Stimulated activated CD4-positive, alpha-beta T cell treated with anti-CD3 and anti-CD28 coated beads, TNF-alpha, amount 100 ng/mL, for 4 hours (primary cell): ENCODE data around the gene ELF1.
A peak's percentile ranks its signal among the peaks of the same experiment; 100 is the strongest.

Source experiments
- DNase-seq, 3 experiments: peaks; one replicate each; pipeline ENCODE4 v3.0.0-alpha.2; 2020; ENCODE audit warnings: low read depth in 3 of 3

The ELF1 gene

GRCh38 chr13:41019011-41019487 lies at the start of gene ELF1:
ELF1 (minus strand) TSS chr13:41019316; CDS start chr13:40982054, 37,262 bp downstream.
- DNase-seq: peak in 2 of 3 experiments; percentile 6 to 38

- DNase-seq: no peak
Measured at GRCh38 chr13:41065078-41065477, 46.0 kb upstream of the ELF1 start.

- DNase-seq: no peak
Measured at GRCh38 chr13:41064493-41064892, 45.4 kb upstream of the ELF1 start.

GRCh38 chr13:41061914-41062837 lies 43.1 kb upstream of the ELF1 start:
- DNase-seq: no peak

- DNase-seq: peak; percentile 70 to 82 (median 82)
Measured at GRCh38 chr13:41061075-41061913, 42.2 kb upstream of the ELF1 start, which contains the start of gene WBP4. WBP4 (plus strand) TSS chr13:41061509; CDS start chr13:41061674, 165 bp downstream.

- DNase-seq: peak; percentile 85 to 88 (median 88)
Measured at GRCh38 chr13:41060724-41061074, 41.6 kb upstream of the ELF1 start.

- peak; percentile 64 to 70 (median 68) for DNase-seq
Measured at GRCh38 chr13:41060082-41060723, 41.1 kb upstream of the ELF1 start.

- no peak for DNase-seq
Measured at GRCh38 chr13:41059456-41060081, 40.5 kb upstream of the ELF1 start.

- no peak for DNase-seq
Measured at GRCh38 chr13:41058295-41059070, 39.4 kb upstream of the ELF1 start.

GRCh38 chr13:41056826-41057711 lies 38.0 kb upstream of the ELF1 start:
- no peak for DNase-seq

- no peak for DNase-seq
Measured at GRCh38 chr13:41056194-41056593, 37.1 kb upstream of the ELF1 start.

- no peak for DNase-seq
Measured at GRCh38 chr13:41054919-41055619, 36.0 kb upstream of the ELF1 start.

GRCh38 chr13:41054212-41054877 lies 35.2 kb upstream of the ELF1 start:
- DNase-seq: peak in 1 of 3 experiments; percentile 9

GRCh38 chr13:41053384-41053826 lies 34.3 kb upstream of the ELF1 start:
- DNase-seq: no peak

- no peak for DNase-seq
Measured at GRCh38 chr13:41052441-41052840, 33.3 kb upstream of the ELF1 start.

GRCh38 chr13:41049480-41050440 lies 30.6 kb upstream of the ELF1 start:
- DNase-seq: no peak

GRCh38 chr13:41048640-41049039 lies 29.5 kb upstream of the ELF1 start:
- no peak for DNase-seq
